HK-2 (cell line): ENCODE data around the gene VPS13D.
"Not testable (repeated sequence)": the region's sequence is repeated elsewhere in the genome, so short reads cannot be mapped to it uniquely, and the experiment has no call there.

Experiments used
- DNase-seq: peaks from one replicate; pipeline ENCODE4 v3.0.0-alpha.2; 2018; ENCODE audit not compliant: unreplicated experiment

VPS13D gene

DNA sequence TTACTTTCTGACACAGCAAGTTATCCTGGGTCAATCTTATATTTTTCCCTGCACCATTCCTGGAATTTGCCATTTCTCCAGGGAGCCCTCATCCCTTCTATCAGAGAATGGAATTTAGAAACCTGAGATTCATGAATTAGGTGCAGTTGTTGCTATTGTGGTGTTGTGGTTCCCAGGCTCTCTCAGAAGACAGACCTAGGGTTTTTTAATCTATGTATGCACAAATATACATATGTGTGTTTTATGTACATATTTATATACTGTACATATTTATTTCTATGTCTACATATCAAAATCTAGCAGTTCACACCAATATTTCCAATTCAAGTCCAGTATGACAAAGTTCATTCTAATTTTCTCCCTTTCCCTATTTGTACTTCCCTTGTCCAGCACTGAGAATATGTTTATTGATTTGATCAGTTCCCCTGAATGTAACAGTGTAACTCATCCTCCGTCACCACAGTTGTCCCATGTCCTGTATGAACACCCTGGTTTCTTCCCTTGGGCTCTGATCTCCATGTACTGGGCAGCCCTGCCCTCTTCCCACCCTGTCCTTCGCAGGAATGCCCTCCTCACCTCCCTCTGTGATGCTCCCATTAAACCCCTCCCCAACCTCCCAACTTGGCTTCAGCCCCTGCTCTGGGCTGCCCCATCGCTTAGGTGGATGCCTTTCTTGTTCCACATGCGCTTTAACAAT lies 145.5 kb downstream of the VPS13D start:
- no peak for DNase-seq

DNA sequence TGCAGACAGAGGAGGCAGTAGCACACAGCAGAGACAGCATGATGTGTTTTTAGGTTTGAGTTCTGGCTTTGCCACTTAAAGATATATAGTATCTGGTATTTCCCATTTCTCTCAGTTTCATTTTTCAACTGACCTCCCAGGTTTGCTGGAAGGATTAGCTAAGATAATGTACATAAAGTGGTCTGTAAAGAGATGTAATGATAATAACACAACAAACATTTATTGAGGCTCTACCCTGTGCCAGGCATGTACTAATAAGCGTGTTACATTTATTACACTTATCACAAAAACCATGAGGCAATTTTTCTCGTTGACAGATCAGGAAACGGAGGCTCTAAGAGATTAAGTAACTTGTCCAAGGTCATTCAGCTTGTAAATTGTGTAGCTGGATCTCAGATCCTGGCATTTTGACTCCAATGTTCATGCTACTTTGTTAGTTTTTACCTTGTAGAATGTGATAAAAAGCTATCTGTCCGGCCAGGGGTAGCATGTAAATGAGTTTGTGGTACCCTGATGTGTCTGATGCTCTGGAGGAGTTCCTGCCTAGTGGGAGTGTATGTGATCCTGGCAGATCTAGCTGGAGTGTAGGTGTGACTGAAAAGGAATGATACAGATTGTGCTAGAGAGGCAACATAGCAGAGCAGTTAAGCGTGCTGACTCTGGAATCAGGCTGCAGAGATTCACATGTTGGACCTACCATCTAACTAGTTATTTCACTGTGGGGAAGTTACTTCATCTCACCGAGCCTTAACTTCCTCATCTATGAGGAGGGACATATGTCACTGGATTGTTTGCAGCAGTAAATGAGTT lies 146.6 kb downstream of the VPS13D start:
- no peak for DNase-seq

DNA sequence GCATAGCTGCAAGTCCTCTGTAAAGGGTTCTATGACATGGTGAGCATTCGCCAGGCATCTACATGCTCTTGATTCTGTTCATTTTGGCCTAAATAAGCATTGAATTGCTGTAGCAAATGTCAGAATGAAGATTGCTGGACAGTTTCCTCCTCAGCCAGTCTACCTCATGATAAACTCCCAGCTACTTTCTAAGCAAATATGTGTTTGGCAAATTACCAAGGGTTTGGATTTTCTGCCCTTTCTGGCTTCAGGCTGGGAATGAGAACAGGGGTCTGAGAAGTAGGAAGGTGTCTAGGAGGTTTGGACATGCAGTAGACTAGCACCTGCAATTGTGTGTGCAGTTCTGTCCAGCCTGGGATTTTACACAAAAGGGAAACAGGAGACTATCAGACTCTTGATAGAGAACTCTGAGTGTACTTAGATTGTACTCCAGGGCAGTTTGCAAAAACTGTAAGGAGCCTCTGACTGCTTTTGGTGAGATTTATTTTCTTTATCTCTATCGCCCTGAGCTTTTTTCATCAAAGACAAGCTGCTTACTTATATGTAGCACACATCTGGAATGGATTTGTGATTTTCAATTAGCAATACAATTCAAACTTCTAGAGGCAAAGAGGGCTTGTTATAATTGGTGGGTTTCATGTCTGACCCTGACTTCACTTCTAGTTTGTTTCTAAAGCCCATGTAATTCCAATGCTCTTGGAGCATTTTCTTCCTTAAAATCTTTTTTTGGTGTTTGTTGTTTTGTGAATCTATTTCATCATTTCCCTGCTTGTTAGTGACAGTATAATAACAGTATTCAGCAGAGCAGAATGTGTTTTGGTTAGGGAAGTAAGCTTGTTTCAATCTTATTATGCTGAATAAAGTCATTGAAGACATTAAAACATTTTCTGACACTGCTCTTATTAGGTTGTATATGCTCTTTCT lies 150.8 kb downstream of the VPS13D start:
- no peak for DNase-seq

DNA sequence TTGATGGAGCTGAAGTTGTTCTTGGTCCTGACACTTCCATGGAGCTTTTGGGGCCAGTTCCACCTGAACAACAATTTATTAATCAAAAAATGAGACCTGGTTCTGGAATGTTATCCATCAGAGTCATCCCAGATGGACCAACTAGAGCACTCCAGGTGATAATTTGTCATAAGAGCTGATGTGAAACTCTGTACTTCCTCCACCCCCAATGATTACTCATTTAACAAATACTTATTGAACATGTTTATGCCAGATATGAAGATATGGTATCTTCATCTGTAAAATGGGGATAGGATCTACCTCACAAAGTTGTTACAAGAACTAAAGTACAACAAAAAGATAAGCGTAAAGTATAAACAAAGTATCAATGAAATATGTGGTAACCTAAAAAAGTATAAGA lies 153.2 kb downstream of the VPS13D start:
- DNase-seq = no peak

DNA sequence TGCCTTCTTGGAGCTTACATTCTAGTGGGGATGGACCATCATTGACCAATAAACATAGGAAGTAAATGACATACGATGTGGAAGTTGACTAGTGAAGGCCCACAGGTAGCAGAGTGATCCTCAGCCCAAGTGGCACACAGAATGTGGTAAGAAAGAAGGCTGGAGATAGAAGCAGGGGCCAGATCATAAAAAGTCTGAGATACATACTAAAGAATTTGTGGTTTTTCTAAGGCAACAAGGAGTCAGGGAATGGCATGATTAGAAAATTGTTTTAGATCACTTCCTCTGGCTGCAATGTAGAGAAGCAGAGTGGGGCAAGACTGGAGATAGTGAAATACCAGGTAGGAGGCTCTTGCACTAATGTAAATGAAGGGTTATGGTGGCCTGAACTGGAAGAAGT lies 154.0 kb downstream of the VPS13D start:
- DNase-seq = no peak

DNA sequence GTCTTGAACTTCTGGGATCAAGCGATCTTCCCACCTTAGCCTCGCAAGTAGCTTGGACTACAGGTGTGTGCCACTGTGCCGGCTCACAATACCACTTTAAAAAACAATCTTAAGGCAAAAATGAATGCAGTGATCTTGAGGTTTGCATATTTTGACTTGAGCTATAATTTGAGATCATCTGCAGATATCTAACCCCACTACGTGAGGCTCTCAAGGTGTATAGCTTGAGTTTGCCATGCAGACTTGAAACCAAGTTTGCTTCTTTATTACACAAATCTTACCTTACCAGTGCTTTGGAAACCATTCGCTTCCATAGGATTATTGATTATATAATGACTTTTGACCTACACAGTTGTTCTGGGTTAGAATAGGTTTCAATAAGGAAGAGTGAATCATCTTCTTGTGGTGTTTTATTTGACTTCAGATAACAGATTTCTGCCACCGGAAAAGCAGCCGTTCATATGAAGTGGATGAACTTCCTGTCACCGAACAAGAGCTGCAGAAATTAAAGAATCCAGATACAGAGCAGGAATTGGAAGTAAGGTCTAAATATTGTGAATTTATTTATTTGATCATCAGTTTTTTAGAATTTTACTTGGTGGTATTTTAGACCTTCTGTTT lies 155.1 kb downstream of the VPS13D start:
- DNase-seq = no peak

DNA sequence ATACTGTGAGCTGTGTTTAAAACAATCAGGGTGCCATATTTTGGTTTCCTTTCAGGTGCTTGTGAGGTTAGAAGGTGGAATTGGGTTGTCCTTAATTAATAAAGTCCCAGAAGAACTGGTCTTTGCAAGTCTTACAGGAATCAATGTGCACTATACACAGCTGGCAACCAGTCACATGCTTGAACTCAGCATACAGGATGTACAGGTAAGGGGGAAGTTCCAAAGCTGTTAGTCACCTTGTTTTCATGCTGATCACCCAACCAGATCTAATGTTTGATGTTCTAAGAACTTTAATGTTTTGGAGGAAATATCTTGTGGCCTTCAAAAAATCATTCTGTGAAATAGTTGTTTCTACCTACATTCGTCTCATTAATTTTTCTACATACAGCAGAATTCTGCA lies 156.3 kb downstream of the VPS13D start:
- peak; percentile 4 for DNase-seq

DNA sequence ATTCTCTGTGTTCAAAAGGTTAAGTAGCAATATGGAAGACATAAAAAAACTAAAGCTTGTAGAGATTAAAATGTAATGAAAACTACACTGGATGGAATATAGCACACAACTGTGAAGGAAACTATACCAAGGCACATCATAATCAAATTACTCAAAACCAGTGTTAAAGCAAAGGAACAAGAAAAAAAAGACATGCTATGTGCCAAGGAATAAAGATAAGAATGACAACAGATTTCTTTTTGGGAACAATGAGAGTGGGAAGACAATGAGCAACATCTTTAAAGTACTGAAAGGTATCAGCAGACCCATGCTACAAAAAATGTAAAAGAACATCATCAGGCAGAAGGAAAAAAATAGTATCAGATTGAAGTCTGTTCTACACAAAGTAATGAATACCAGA lies 157.8 kb downstream of the VPS13D start:
- no peak for DNase-seq

DNA sequence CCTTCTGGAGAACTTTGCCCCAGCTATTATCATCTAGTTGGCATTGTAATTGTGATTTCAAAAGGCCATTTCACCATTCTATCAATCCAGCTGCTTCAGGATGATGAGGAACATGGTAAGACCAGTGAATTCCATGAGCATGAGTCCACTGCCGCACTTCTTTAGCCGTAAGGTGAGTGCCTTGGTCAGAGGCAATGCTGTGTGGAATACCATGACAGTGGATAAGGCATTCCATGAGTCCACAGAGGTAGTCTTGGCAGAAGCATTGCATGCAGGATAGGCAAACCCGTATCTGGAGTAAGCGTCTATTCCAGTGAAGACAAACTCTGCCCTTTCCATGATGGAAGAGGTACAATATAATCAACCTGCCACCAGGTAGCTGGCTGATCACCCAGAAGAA lies 160.5 kb downstream of the VPS13D start:
- not testable (repeated sequence) for DNase-seq

DNA sequence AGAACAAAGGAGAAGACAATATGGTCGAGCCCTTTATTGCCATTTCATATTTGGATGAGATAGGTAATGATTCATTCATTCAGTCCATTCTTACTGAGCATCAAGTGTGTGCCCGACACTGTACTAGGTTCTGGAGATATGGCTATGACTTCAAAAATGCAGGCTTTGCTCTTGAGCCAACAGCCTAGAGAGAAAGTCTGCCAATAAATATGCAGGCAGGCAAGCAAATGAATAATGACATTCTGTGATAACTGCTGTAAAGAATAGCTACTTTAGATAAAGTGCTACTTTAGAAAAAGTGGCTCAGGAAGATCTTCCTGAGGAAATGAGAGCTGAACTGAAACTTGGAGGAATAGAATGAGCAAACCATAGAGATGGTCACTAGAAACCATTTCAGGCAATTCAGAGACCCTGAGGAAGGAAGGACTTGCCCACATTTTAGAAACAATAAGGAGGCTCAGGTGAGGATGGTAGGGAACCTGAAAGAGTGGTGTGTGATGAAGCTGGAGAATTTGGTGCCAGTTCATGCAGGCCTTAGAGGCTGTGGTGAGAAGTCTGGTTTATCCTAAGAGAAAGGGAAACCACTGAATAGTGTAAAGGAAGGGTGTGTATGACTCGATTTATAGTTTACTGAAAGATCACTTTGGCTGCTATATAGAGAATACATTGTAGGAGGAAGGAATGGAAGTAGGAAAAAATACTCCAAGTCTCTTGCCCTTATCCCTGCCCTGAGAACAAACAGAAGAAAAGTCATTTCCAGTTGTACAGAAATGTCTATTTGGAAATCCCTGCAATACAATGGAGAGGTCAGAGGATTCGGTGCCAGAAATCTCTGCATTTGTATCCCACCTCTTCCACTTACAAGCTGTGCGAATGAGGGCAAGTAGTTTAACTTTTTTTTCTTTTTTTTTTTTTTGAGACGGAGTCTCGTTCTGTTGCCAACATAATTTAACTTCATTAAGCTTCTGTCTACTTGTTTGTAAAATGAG lies 167.9 kb downstream of the VPS13D start:
- DNase-seq = no peak

DNA sequence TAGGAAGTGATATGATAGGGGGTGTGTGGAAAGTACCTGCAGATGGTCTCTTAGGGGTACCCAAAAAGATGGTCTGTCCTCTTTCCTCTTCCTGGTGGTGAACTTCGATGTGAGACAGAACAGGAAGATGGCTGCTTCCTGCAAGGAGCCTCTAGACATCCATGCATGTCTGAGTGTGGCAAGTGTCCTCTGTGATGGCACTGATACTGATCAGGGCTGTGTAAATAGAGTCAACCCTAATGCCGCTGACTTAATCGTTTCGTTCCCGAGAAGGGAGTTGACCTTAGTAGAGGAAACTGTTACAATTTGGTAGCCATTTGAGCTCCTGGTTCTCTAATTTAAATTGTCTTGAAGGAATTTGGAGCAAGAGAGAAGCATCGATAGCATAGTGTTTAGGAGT lies 168.6 kb downstream of the VPS13D start:
- no peak for DNase-seq

DNA sequence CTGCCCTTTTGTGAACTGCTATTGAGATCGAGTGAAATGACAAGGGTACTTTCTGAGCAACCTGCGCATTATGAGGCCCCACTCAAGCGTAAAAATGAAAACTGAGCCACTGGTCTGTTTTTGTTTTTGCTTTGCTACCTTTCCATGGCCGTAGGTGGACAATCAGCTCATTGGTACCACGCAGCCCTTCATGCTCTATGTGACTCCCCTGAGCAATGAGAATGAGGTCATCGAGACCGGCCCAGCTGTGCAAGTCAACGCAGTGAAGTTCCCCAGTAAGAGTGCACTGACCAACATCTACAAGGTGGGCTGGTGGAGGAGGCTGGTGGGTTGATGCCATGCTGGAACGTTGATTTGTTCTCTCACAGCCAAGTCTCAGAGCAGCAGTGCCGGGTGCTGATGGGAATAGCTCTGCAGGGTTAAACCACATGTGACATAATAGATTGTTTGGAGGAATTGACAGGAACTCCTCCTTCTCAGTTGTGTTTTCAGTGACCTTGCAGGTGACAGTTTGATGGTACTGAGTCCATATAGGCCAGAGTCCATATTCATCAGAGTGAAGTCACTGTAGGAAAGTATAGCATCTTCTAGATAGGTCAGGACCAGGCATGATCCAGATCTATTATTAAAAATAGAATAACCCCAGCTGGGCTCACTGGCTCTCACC lies 170.3 kb downstream of the VPS13D start:
- no peak for DNase-seq

DNA sequence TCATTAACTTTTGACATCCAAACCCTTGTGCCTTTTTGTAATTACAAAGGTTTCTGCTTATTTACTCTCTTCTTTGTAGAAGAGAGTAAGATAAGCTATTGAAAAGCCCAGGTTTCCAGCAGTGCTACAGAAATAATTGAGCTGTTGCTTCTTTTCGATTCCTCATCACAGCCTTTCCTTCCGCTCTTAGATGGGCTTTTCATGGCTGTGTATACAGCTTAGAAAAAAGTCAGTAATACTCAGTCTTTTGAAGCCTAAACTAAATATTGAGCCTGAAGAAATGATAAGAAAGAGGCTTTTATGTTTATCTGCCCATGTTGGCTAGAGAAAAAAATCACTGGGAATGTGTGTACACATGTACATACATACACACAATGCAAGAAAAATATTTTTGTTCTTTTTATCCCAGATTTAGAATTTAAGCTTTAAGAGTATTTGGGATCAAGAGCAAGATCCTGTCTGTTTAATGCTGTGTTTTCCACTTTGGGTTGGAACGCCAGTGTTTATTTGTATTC lies 172.4 kb downstream of the VPS13D start:
- no peak for DNase-seq

DNA sequence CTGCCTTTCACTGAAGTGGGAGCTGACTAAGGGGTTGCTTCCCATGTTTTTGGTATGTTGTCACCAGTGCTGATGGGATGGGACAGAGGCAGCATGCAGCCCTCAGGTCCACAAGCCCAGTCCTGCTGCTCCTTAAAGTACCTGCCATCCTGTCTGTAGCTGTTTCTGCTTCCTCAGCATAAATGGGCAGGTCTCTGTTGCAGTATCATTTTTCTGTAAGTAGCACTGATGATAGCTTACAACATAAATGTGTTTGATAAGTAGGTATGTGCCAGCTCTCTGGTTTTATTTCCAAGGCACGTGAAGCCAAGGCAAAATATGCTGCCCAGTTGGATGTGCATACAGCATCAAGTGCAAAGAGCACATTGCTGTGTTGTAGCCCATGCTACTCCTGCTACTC lies 173.0 kb downstream of the VPS13D start:
- no peak for DNase-seq

DNA sequence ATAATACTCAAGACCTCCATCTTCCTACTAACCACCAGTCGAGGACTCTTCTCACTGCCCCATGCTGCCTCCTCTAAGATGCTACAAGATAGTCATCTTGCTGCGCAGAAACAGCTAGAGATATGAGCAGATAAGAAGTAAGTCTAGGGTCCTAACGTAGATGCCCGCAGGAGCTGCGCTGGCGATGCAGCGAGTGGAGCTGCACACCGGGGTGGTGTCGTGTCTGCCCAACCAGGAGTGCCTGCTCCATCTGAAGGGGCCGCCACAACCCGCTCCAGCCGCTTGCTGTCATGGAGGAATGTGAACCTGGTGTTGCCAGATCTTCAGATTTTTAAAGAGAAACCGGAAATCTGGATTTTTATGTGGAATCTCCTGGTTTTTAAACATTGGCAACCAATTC lies 175.1 kb downstream of the VPS13D start:
- DNase-seq = no peak

DNA sequence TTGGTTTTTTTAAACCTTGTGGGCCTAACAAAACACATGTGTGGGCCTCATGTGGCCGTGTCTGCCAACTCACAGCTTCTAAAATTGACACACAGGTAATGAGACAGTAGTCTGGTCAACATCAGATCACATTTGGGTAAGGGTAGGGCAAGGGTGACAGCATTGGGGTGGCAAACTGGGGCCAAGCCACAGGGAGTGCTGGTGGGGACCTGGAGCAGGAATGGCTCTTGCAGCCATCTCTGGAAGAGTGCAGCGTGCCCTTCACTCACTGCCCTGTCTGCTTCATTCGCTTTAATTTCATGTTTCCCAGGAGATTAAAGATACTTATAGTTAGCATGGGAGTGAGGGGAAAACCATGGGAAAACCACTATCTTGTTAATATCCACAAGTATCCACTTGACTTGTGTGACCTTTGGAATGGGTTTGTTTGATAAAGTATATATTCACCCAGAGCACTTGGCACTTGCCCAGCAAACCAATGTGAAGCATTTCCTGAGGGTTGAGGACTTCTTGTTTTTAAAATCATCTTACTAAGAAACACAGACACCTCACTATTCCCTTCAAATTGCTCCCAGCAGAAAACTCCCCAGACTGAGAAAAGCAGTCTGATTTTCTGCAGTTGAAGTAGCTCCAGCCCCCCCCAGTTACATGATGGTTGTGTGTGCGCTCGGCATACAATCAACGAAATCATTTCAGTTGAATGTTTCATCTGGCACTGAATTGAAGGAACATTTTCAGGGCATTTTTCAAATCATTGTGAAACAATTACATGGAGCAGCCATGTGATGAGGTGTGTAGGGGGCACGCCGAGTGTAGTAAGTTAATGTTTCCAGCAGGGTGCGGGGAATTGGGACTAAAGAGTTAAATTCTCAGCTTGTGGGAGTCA lies 175.7 kb downstream of the VPS13D start:
- DNase-seq = peak; percentile 7

DNA sequence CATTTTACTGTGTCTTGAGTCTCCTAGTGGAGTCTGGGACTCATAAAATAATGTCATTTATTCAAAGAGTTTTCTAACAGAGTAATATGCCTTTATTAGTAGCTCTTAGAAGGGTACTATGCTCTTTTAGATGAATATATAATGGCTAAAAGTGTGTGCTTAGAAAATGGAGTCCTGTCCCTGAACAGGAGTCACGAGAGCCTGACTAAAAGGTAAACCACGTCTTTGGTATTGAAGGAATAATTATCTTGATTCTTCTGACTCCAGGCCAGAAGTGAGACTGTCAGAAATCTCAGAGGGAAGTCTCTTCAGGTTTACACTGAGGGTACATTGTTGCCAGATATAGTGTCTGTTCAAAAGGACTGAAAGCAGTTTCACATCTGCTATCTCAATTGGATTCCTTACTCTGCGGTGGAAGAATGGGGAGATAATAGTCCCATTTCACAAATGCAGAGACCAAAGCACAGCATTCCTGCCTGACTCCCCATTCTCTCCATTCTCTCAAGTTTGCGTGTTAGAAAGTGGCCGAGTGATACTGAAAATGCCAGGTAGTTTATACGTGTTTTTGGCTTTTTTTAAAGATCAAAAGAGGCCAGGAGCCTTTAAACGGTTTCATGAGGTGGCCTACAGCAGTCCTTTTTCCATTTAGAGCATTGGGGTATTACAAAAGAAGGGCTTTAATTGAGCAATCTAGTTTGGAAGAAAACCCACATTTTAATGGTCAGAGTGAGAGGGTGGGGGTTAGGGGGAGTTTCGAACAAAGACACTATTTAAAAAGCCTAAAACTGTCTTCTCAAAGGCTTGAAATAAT lies 176.6 kb downstream of the VPS13D start:
- DNase-seq = no peak
